ENCODE measurements around the gene RXRA.

RXRA gene

DNA sequence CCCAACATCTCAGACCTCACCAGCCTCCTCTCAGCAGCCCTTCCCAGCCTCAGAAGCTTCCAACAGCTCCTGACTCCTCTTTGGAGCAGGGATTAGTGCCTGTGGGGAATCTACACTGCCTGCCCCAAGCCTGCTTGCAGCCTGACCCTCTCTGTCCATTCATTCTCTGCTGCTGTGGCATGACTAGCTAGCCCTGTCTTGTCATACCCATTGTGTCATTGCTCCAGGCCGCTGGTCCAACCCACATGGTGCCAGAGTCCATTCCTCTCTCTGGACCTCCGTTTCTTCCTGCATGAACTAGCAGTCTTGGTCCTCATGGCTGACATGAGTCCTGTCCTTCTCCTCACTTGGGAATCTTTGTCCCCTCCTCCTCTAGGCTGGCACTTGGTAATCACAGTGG lies 12.8 kb upstream of the RXRA start:
- DNase-seq = no peak
- TF ChIP-seq POLR2A (IDR thresholded peaks at IDR 0.05; ENCODE audit: low read length) (no peak), GATA1 (IDR thresholded peaks at IDR 0.05; ENCODE audit: low read depth, low read length) (no peak)

GRCh38 chr9:134314039-134314949 lies 12.0 kb upstream of the RXRA start:
- DNase-seq = no peak
- TF ChIP-seq POLR2A (IDR thresholded peaks at IDR 0.05; ENCODE audit: low read length) = no peak
- TF ChIP-seq GATA1 (IDR thresholded peaks at IDR 0.05; ENCODE audit: low read depth, low read length) = no peak

DNA sequence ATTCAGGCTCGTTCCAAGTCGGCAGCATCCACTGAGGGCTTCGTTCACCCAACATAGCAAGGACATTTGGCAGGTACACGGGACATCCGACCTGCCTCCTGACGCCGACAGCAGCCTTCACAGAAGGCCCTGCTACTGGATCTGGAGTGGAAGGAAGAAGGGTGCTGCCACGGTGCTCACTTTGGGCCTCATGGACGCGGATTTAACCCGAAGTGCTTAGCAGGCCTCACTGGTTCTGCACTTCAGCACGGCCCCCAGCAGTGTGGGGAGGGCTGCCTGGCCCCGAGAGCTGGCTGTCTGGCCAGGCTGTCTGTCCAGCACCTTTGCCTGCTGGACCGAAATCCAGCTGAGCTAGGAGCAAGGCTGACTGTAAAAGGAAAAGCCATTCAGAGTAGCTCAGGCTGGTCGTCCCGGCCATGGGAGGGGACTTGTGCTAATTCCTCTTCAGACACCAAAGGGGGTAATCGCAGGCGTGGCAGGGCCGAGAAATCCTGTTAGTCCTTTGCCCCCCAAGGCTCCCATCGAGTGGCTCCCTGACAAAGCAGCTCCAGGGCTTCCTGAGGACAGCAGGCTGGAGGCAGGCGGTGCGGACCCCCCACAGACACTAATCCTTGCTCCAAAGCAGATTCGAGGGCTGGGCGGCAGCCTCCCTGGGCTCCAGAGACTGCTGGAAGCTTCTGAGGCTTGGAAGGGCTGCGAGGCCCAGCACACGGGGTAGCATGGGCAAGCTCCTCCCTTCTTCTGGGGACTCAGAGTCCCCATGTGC lies 11.1 kb upstream of the RXRA start:
- no peak for DNase-seq
- no peak for TF ChIP-seq GATA1 (IDR thresholded peaks at IDR 0.05; ENCODE audit: low read depth, low read length)
- no peak for TF ChIP-seq POLR2A (IDR thresholded peaks at IDR 0.05; ENCODE audit: low read length)

DNA sequence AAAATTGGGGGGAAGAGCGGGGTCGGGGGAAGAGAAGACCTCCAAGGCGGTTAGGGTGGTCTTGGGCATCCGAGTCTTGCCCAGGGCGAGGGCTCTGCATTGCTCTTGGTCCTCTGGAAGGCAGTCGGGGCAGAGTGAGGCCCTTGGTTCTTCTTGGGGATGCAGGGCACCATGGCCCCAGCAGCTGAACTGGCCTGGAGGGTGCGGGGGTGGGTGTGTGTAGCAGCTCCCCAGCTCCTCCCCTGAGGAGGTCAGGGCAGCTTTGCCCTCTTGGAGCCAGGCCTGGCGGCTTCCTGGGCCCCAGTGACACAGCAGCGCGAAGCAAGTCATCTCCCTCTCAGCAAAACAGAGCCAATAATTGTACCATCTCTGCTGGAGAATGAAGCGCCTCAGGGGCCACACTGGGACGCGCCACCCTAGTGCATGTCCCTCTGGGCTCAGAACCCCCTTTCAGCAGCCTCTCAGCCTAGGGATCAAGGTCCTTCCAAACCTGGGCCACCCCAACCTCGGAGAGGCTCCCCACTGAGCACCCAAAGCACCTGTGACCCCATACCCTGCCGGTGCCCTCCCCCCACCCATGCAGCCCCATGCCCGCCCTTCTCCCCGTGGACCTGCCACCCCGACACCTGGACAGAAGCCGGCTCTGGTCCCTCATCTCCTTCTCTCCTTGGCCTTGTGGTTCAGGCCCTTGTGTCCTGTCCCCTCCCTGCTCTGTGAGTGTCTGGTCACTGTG lies 10.4 kb upstream of the RXRA start:
- peak; percentile 84 to 85 for DNase-seq
- TF ChIP-seq POLR2A (IDR thresholded peaks at IDR 0.05; ENCODE audit: low read length) (no peak), GATA1 (IDR thresholded peaks at IDR 0.05; ENCODE audit: low read depth, low read length) (no peak)

- TF ChIP-seq GATA1 (IDR thresholded peaks at IDR 0.05; ENCODE audit: low read depth, low read length) = peak; percentile 31
- TF ChIP-seq POLR2A (IDR thresholded peaks at IDR 0.05; ENCODE audit: low read length) = peak; percentile 33
- DNase-seq = peak; percentile 90 to 96
Observed at GRCh38 chr9:134316449-134317160, 9.7 kb upstream of the RXRA start.

GRCh38 chr9:134317400-134317789 lies 8.9 kb upstream of the RXRA start:
- peak; percentile 39 to 49 for DNase-seq
- TF ChIP-seq POLR2A (IDR thresholded peaks at IDR 0.05; ENCODE audit: low read length) (no peak), GATA1 (IDR thresholded peaks at IDR 0.05; ENCODE audit: low read depth, low read length) (no peak)

DNA sequence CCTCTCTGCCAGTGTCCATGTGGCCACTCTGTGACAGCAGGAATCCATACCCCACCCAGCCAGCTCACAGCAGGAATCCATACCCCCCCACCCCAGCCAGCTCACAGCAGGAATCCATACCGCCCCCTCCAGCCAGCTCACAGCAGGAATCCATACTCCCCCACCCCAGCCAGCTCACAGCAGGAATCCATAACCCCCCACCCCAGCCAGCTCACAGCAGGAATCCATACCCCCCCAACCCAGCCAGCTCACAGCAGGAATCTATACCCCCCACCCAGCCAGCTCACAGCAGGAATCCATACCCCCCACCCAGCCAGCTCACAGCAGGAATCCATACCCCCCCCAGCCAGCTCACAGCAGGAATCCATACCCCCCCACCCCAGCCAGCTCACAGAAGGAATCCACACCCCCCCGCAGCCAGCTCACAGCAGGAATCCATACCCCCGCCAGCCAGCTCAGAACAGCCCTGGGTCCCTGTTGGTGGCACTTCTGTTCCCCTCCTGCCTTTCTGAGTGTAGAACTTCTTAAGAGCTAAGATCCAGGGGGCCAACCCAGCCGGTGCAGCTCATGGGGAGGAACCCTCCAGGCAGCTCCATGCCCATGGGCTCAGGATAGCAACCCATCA lies 8.4 kb upstream of the RXRA start:
- TF ChIP-seq GATA1 (IDR thresholded peaks at IDR 0.05; ENCODE audit: low read depth, low read length) (no peak), POLR2A (IDR thresholded peaks at IDR 0.05; ENCODE audit: low read length) (no peak)
- DNase-seq = no peak

DNA sequence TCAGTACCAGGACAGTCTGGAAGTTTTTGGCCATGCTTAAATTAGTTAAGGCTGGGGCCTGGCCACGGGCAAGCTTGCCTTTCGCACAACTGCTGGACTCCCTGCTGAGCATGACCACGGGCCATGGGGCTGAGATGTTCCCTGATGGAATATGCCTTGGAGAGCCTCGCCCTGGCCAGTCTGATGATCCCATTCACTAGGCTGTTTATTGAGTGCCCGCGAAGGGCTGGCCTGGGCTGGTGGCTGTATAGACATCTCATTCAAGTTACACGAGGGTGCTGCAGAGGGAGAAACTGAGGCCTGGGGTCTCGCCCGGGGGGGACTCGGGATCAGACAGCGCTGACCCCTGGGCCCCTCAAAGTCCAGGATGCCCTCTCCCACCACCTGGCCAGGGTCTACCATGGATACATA lies 7.8 kb upstream of the RXRA start:
- no peak for DNase-seq

GRCh38 chr9:134318941-134319305 lies 7.3 kb upstream of the RXRA start:
- TF ChIP-seq POLR2A (IDR thresholded peaks at IDR 0.05; ENCODE audit: low read length) (no peak), GATA1 (IDR thresholded peaks at IDR 0.05; ENCODE audit: low read depth, low read length) (no peak)
- no peak for DNase-seq

More for the DNA sequence above, 7.8 kb upstream of the RXRA start:
- TF ChIP-seq POLR2A (IDR thresholded peaks at IDR 0.05; ENCODE audit: low read length) = no peak
- TF ChIP-seq GATA1 (IDR thresholded peaks at IDR 0.05; ENCODE audit: low read depth, low read length) = no peak

DNA sequence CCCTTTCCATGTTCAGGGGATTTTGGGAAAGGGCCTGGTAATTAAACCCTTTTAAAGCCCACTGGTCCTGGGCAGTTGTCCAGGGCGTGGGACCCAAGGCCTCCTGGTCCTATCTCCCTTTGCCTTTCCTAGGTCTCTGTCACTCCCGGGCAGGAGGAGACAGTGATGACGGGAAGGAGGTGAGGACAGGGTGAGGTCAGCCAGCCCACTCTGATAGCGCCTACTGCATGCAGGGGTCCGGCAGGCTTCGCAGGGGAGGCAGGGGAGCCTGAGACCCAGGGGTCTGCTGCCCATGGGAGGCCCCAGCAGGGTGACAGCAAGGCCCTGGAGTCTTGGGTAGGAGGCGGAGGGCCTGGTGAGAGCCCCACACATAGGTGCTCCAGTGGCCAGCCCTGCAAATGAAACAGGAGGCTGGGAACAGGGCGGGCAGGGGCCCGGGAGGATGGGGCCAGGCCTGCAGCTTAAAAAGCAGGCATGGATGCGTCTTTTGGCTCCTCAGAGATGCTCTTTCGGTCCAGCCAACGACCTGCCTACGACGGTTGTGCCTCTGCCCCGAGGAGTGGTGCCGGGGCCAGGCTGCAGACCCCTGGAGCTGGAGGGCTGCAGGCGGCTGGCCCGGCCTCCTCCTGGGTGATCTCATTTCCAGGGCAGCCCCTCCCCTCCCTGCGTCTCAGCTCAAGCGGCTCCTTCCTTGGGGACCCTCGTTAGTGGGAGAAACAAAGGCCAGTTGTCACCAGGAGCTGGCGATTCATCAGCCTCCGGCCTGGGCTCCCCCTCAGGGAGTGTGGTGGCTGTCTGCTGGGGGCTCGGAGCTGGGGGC lies 6.7 kb upstream of the RXRA start:
- no peak for TF ChIP-seq GATA1 (IDR thresholded peaks at IDR 0.05; ENCODE audit: low read depth, low read length)
- TF ChIP-seq POLR2A (IDR thresholded peaks at IDR 0.05; ENCODE audit: low read length) = no peak
- no peak for DNase-seq

- DNase-seq = peak; percentile 39 to 47
- no peak for TF ChIP-seq POLR2A (IDR thresholded peaks at IDR 0.05; ENCODE audit: low read length)
- no peak for TF ChIP-seq GATA1 (IDR thresholded peaks at IDR 0.05; ENCODE audit: low read depth, low read length)
Observed at GRCh38 chr9:134320126-134320867, 6.0 kb upstream of the RXRA start.
